ENCODE data around the gene CDK19.

DNA sequence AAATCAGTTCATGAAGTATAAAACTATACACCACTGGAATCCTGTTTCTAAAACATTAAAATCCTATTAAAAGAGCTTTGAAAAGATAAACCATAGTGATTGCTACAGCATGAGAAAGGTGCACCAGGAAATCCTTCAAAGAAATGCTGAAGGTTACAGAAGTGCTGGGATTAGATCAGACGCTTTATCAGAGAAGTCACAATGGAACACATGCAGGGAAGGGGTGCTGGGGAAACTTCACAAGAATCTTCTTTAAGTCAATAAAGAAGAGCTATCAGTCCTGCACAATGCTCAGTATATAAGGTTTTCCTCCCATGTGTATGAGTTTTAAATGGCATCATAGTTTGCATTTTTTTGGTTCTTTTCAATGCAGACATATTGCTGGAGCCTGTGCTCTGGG lies 201.2 kb downstream of the CDK19 start:
- TF ChIP-seq SPI1 (IDR thresholded peaks at IDR 0.05; ENCODE audit: borderline replicate concordance, insufficient read depth, low read depth, low read length) (no peak), CTCF (IDR thresholded peaks at IDR 0.05 in 2 of 3, conservative IDR thresholded peaks at IDR 0.05 in 1 of 3; ENCODE audit: control insufficient read depth in 2 of 3, extremely low read depth in 1 of 3, insufficient read depth in 1 of 3, low read depth in 3 of 3, low read length in 3 of 3) (no peak), JUND (IDR thresholded peaks at IDR 0.05; ENCODE audit: low read depth, low read length) (no peak), NBN (IDR thresholded peaks at IDR 0.05) (no peak), EP300 (IDR thresholded peaks at IDR 0.05; ENCODE audit: borderline replicate concordance in 1 of 2, control insufficient read depth in 1 of 2, low read depth in 2 of 2, low read length in 2 of 2) (no peak), EZH2 (IDR thresholded peaks at IDR 0.05; ENCODE audit: borderline replicate concordance, control insufficient read depth, low read depth, low read length) (no peak), FOS (IDR thresholded peaks at IDR 0.05; ENCODE audit: borderline replicate concordance, extremely low read depth, insufficient read length) (no peak), POLR2AphosphoS2 (IDR thresholded peaks at IDR 0.05; ENCODE audit: low read depth, low read length) (no peak), RAD21 (IDR thresholded peaks at IDR 0.05; ENCODE audit: insufficient read depth, low read depth, low read length) (no peak), GABPA (IDR thresholded peaks at IDR 0.05; ENCODE audit: low read depth) (no peak), NFIC (IDR thresholded peaks at IDR 0.05; ENCODE audit: low read depth, low read length) (no peak), POLR2AphosphoS5 (IDR thresholded peaks at IDR 0.05; ENCODE audit: low read length) (no peak), NR2C2 (IDR thresholded peaks at IDR 0.05; ENCODE audit: borderline replicate concordance, control insufficient read depth, insufficient read length, low read depth) (no peak)

Data from GM12878 (cell line).